Right renal cortex interstitium (tissue), 3 donors: Measurements from ENCODE around the gene UBE2I. TPM values are rescaled to one million over a fixed set of nuclear protein-coding genes. Genes with fewer than 3 reads are reported as not detected.
A peak's percentile ranks its signal among the peaks of the same experiment; 100 is the strongest.
"Not testable (repeated sequence)": the region's sequence is repeated elsewhere in the genome, so short reads cannot be mapped to it uniquely, and the experiment has no call there.

Experiments
- DNase-seq, 3 donors: peaks; one replicate each; pipeline ENCODE4 v3.0.0-alpha.2; 2013; ENCODE audit warnings: low read depth in 3 of 3, low spot score in 2 of 3
- polyA plus RNA-seq, 3 donors: library from polyadenylated mRNA; unstranded; fragments of 120-200 nt; gene quantifications; one replicate each; pipeline ENCODE4 v1.2.1, GENCODE V29; 2013; ENCODE audit not compliant: insufficient read length in 3 of 3

UBE2I gene
- polyA plus RNA-seq = 100 to 1,000 TPM; 147 to 155 (median 151) TPM

DNA sequence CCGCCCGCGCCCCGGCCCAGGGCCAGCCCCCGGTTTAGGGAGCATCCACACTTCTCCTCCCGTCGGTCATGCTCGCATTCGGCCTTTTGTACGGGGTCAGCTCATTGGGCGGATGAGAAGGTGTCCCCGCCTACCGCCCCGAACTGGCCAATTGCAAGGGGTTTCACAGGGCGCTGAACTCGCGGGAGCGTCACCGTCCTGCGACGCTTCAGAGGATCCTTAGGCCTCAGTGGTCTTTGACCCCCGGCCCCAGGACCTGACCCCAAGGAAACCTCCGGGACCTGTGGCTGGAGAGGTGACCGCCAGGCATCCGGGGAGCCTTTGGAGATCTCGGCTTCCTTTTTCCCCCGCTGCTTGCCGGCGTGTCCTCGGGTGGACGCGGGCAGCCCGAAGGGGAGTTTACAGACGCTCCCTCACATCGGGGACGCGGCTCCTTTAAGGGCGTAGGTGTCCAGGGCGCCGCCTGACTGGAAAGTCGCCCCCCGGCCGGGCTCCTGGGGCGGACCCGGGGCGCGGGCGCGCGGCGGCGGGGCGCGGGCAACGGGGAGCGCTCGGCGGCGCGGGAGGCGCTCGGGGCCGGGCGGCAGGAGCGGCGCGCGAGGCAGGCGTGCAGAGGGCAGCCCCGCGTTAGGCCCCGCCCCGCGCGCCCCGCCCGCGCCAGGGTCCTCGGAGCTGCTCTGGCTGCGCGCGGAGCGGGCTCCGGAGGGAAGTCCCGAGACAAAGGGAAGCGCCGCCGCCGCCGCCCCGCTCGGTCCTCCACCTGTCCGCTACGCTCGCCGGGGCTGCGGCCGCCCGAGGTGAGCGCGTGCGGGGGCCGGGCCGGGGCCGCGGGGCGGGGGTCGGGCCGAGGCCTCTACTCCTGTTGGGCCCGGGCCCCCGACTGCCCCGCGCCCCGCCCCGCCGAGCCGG, at the start of gene UBE2I:
TSS of gene UBE2I (plus strand) at position 660 of the 909 bp plus-strand sequence. CDS start 4,395 bp downstream, outside the sequence.
- peak; percentile 98 to 100 (median 99) for DNase-seq

- no peak for DNase-seq
Observed at GRCh38 chr16:1259760-1260068, 49.7 kb upstream of the UBE2I start.

DNA sequence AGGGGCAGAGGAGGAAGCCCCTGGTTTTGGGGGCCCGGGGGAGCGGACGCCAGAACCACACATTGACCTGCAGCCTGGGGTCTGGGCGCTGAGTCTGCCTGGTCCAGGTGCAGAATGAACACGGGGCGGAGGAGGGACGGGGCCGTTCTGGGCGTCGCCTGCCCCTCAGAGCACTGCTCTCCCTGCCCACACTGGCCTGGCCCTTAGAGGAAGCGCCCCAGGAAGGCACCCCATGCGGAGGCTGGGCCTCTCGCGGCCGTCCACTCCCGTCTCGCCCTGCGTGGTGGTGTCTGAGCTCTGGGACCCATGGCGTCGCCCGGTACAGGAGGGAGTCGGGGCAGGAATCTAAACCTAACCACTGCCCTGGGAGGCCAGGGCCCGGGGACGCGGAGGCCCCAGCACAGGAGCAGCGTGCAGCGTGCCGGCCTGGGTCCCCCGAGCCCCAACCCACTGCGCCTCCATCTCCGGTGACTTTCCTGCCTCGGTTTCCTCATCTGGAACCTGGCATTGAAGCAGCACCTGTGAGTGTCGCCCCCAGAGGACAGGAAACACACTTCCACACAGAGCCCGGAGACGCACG, 49.2 kb upstream of the UBE2I start:
- DNase-seq = no peak

DNA sequence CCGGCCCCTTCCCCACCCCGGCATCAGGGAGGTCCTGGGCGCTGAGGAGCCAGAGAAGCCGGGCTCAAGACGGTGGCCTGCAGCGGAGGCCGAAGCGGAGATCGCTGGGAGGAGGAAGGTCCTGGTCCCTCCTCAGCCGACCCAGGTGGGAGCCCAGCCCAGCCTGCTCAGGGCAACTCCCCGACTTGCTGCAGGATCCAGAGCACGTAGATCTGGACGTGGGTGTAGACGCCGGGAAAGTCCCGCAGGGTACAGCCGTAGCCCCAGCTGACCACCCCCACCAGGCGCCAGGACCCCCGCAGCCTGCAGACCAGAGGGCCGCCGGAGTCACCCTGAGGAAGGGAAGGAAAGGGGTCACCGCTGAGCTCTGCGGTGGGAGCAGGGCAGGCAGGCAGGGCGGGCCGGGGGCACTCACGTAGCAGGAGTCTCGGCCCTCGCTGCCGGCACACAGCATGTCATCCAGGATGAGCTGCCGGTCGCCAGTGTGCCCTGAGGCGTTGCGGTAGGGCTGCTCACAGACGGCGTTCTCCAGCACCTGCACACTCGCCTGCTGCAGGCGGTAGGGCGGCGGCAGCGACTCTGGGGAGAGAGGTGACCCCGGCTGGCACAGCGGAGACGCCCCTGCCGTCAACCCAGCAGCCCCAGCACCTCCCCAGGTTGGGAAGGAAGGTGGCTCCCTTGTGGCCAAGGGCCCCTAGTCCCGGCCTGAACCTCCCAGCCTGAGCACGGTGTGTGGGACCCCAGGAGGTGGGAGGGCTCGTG, 48.1 kb upstream of the UBE2I start:
- no peak for DNase-seq

DNA sequence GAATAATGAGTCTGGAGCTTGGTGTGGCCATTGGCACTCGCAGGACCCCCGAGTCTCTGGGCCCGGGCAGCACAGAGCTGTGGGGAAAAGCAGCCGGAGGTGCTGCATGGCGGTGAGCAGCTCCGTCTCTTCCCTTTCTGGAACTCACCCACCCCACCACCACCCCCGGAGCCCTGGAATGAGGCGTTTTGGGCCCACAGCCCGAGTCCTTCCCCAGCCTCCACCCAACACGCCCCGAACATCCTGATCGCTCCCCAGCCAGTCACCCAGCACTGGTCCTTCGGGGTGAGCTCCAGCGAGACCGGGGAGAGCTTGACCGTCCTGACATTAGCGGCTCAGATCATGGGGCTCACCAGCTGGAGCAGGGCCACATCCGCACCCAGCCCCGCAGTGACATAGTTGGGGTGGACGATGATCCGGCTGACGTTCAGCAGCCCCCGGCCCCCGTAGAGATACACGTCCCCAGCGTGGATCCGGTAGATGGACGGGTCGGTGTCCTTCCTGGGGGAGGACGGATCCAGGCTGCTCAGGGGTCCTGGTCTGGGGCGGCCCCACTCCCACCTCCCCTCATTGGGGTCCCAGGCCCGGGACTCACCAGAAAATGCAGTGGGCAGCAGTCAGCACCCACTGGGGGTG, 47.1 kb upstream of the UBE2I start:
- no peak for DNase-seq

DNA sequence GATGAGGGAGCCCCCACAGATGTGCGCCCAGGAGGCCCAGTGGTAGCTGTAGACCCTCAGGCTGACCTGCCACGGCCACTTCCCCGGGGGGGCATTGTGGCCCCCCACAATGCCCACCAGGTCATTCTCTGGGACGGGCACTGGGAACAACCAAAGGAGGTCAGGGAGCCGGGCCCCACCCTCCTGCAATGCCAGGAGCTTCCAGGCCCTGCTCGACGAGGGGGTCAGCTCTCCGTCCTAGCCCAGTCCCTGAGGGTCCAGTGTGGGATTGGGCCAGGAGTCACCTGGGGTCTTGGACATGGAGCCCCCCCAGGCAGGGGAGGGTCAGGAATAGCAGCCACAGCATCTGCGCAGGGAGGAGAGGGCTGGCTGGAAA, 46.6 kb upstream of the UBE2I start:
- DNase-seq = no peak

DNA sequence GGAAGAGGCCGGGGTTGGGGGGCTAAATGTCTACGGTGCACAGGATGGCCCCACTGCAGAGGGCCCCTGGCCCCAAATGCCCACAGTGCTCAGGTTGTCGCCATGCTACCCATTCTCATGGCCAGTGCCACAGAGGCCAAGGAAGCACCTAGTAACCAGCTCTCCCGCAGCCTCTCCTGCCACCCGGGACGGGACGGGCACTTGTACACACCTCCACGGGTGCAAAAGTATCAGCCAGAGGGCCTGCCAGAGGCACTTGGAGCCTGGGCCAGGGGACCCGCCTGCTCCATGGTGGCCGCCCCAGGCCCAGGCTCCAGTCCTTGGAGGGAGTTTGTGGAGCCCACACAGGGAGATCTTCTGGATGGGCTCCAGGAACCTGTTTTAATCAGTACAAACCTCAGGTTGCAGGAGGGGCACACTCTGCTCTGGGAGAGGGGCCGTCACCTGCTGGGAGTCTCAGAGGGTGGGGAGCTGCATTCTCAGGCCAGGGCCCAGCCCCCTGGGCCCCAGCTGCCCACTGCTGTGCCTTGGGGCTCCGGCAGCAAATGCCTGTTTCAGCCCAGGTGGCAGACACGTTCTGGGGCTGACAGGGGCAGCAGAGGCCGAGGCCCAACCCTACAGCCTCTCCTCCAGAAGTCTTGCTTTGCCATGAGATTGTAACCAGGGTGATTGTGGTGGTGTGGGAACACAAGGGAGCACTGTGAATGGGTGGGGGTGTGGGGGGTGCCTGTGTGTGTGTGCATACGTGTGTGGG, 45.7 kb upstream of the UBE2I start:
- no peak for DNase-seq

DNA sequence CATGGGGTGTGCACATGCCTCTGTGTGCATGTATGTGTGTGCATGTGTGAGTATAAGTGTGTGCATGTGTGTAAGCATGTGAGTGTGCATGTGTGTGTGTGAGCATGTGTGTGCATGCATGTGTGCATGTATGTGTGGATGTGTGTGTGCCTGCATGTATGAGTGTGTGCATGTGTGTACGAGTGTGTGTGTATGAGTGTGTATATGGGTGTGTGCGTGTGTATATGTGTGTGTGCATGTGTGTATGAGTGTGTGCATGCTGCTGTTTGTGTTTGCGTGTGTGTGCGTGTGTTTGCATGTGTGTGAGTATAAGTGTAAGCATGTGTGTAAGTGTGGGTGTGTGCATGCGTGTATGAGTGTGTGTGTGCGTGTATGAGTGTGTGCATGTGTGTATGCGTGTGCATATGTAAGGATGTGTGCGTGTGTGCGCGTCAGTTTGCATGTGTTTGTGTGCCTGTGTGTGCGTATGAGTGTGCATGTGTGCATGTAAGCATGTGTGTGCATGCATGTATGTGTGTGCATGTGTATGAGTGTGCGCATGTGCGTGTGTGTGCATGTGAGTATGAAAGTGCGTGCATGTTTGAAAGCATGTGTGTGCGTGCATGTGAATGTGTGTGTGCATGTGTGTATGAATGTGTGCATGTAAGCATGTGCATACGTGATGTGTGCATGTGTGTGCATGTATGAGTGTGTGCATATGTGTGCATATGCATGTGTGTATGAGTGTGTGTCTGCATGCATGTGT, 44.9 kb upstream of the UBE2I start:
- DNase-seq = no peak

GRCh38 chr16:1265090-1265630, 44.3 kb upstream of the UBE2I start:
- no peak for DNase-seq

GRCh38 chr16:1265826-1266225, 43.6 kb upstream of the UBE2I start:
- DNase-seq = no peak

GRCh38 chr16:1269418-1269817, 40.0 kb upstream of the UBE2I start:
- DNase-seq = not testable (repeated sequence)

DNA sequence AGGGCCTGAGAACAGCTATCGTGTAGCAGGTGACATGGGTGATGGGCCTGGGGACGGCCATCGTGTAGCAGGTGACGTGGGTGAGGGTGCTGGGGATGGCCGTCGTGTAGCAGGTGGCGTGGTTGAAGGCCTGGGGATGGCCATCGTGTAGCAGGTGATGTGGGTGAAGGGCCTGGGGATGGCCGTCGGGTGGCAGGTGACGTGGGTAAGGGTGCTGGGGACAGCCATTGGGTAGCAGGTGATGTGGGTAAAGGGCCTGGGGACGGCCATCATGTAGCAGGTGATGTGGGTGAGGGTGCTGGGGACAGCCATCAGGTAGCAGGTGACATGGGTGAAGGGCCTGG, 38.1 kb upstream of the UBE2I start:
- no peak for DNase-seq

- not testable (repeated sequence) for DNase-seq
Observed at GRCh38 chr16:1271724-1272413, 37.6 kb upstream of the UBE2I start.

DNA sequence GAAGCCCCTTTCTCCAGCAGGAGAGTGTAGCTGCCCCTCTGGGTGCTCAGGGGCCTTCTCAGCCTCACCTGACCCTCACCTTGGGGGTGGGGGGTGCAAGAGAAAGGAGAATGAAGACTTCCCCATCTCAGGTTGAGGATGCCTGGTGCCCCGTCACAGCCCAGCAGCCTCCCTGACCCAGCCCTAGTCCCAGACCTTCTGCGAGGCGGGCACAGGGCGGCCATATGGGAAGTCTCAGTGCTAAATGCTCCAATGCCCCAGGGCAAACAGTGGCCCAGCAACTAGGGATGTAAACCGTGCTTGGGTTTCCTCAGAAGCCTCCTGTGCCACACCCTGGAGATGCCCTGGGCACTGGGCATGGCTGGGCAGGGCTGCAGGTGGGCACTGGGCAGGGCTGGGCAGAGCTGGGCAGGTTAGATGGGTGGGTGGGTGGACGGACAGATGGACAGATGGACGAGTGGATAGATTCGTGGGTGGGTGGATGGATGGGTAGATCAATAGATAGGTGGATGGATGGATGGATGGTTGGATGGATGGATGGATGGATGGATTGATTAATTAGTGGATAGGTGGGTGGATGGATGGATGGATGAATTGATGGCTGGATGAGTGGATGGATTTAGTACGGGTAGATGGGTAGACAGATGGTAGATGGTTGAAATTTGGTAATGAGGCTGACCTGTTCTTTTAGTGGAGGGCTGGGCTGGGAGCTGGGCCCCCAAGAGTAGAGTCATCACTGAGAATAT, 36.8 kb upstream of the UBE2I start:
- no peak for DNase-seq

GRCh38 chr16:1273816-1274215, 35.6 kb upstream of the UBE2I start:
- DNase-seq = no peak

- no peak for DNase-seq
Observed at GRCh38 chr16:1274767-1275166, 34.7 kb upstream of the UBE2I start.

DNA sequence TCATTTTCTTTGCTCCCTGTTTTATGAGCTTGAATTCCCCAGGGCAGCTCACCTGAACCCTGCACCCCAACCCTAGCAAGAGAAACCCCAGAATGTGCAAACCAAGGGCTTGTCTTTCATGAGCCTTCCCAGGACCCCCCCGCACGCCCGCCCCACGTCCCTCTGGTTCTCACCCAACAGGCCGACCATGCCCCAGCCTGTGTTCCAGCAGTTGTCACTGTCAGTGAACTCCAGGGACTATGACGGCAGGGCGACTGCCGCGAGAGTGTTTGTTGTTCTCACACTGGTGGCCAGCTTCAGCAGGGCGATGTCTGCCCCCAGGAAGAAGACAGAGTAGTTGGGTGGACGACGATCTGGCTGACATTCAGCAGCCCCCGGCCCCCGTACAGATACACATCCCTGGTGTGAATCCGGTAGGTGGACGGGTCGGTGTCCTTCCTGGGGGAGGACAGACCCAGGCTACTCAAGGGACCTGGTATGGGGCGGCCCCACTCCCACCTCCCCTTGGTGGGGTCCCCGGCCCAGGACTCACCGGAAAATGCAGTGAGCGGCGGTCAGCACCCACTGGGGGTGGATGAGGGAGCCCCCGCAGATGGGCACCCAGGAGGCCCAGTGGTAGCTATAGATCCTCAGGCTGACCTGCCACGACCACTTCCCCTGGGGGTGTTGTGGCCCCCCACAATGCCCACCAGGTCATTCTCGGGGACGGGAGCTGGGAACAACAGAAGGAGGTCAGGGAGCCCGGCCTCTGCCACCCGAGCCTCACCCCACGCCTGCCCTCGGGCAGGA, 33.5 kb upstream of the UBE2I start:
- DNase-seq = no peak

- no peak for DNase-seq
Observed at GRCh38 chr16:1276580-1276878, 32.9 kb upstream of the UBE2I start.
